T47D (cell line): ENCODE measurements around the gene TRIM47.

ENCODE experiments used
- DNase-seq, 2 experiments: peaks; one replicate each; pipeline versions ENCODE4 v3.0.0 to v3.0.0-alpha.2; 2011 to 2012; ENCODE audit warnings: low read depth in 1 of 2, low spot score in 1 of 2
- JUND ChIP-seq: IDR thresholded peaks from 2 replicates; pipeline ENCODE4 v1.6.1; 2012; ENCODE audit warnings: low read depth
- in situ Hi-C: cut with HindIII; loops from 2 replicates; pipeline ENCODE4 v1.10.0; 2016; ENCODE audit warnings: low sequenced_read_pairs, low pct_unique_long_range_greater_than_20kb

TRIM47 gene

DNA sequence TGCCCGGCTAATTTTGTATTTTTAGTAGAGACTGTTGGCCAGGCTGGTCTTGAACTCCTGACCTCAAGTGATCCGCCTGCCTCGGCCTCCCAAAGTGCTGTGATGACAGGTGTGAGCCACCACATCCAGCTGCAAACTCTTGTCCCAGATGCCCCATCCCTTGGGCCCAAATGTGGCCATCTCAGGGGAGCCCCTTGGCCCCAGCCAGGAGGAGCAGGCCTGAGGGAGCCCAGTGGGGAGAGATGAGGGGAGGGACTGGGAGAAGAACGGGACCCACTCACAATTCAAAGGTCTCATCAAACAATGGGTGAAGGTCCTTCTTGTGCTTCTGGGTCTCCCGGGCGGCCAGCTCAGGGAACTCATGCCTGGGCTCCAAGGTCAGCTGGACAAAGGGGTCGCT, 48.6 kb downstream of the TRIM47 start:
- no peak for TF ChIP-seq JUND
- no peak for DNase-seq
- in situ Hi-C loops: no loop called here

DNA sequence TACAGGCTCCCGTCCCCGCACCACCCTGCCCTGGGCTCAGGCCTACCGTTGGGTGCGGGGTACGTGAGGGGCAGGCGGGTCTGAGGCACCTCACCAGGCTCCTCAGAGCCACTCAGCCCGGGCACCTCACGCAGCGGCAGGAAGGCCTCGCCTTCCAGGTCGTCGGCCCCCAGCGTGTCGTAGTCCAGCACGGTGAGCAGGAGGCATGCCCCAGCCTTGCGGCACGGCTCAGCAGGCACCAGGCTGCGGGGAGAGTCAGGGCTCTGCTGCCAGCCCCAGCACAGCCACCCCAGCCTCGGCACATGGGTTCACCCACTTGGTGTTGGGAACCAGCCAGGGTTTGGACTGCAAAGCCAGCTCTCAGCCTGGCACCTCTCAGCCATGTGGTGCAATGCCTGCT, 49.6 kb downstream of the TRIM47 start:
- TF ChIP-seq JUND: no peak
- in situ Hi-C loops: no loop called here
- DNase-seq: no peak

DNA sequence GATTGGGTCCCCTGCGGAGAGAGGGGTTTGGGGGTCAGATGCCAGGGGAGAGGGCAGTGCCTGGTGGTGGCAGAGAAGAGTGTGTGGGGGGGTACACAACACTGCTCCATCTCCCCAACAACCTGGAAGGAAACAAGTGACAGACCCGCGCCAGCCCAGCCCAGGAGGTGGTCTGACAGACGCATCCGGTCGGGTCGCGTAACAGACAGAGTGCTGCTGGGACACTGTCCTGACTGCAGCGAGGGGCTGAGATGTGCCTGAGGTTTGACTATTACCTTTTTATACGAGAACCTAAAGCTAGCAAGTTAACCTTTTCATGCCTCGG, 50.3 kb downstream of the TRIM47 start:
- TF ChIP-seq JUND: no peak
- in situ Hi-C loops: no loop called here
- DNase-seq: no peak

DNA sequence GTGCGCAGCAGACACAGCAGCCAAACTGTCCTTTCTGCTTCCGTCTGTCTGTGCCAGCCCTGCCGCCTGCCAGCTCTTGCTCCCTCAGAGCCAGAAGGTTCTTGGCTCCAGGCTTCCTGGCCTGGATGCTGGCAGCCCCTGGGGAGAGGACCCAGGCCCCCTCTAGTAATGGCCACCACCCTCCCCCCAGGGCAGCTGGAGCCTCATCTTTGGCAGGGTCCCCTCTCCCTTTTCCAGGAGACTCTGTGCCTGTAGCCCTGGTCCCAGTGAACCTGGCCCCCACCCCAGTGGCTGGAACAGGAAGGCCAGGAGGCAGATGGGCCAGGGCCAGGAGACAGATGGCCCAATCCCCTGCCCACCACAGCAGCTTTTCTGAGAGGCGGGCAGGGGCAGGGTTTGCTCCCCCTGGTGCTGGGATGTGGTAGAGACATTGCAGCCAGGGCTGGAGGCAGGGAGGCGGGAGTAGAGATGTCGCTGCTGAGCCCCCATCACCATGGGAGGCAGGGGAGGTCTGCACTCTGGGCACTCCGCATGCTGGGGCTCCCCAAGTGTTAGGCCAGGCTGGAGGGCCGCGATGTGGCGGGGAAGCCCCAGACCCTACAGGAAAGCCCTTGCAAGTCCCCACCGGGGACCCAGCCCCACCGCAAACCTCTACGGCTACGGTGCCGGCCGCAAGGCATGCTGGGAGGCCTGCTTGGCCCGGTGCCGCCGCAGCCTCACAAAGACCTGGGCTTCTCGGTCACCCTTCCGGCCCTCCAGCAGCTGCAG, 50.9 kb downstream of the TRIM47 start:
- in situ Hi-C loops: no loop called here
- DNase-seq: peak; percentile 46 to 74
- no peak for TF ChIP-seq JUND

DNA sequence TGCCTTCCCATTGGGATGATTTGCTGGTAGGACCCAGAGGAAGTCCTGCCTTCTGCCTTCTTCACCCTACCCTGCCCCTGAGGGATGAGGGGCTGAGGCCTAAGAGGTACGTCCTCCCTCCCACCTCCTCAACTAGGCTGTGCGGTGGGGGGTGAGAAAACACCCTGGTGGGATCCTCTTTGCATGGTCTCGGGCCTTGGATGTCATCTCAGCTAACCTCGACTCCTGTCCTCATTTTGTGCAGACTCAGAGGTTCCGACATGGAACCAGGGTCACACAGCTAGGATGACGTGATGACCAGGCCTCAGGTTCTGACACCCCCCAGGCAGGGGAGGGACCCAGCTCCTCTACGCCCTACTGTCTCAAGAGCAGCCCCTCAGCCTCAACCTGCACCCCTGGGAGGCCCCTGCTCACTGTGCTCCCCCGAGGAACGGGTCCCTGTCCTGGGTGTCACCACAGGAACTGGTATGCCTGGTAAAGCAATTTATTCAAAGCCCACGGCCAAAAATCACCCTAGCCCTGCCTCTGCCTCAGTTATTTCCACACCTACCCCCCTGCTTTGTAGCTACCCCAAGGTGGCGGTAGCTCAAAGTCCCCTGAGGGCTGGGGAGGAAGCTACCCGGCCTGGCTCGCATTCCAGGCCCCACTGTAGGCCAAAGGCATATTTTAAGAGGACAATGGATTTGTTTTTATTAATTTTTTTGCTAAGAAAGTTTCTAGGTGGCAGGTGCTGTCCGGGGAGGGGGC, 51.6 kb downstream of the TRIM47 start:
- in situ Hi-C loops: no loop called here
- DNase-seq: no peak
- no peak for TF ChIP-seq JUND

DNA sequence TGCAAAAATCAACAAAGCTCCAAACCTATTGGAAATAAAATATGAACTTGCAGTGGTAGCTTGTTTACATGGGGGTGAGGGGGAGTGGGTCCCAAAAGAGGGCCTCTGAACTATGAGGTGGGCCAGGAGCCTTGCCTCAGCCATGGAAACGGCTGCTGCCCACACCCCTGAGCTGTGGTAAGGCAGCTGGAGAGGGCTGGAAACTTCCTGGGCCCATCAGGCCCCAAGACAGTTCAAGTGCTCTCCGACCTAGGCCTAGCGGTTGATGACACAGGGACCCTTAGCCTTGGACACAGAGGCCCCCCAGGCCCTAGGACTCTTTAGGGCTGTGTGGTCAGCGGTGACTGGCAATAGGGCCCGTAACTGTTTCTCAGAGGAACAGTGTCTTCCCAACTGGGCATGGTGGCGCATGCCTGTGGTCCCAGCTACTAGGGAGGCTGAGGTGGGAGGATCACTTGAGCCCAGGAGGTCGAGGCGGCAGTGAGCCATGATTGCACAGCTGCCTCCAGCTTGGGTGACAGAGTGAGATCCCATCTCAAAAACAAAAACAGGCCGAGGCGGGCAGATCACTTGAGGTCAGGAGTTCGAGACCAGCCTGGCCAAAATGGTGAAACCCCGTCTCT, 52.5 kb downstream of the TRIM47 start:
- in situ Hi-C loops: no loop called here

DNA sequence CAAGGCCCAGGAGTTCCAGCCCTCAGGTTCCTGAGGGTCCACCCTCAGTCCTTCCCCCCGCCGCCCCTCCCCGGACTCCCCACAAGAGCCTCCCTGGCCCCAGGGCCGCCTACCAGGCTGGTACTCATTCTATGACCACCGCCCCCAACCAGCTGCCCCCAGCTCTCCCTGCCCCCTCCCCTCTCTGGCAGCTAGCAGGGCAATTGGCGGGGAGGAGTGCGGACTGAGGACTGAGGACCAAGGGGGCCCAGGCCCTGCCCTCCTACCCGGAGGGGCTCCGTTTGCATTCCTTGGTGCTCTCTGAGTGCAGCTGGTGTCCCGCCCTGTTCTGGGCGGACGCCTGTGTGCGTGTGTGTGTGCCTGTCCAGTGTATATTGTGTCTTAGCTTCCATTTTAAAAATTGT, 53.2 kb downstream of the TRIM47 start:
- TF ChIP-seq JUND: no peak
- in situ Hi-C loops: no loop called here
- DNase-seq: no peak

More for the DNA sequence above, 52.5 kb downstream of the TRIM47 start:
- TF ChIP-seq JUND: no peak
- DNase-seq: no peak

DNA sequence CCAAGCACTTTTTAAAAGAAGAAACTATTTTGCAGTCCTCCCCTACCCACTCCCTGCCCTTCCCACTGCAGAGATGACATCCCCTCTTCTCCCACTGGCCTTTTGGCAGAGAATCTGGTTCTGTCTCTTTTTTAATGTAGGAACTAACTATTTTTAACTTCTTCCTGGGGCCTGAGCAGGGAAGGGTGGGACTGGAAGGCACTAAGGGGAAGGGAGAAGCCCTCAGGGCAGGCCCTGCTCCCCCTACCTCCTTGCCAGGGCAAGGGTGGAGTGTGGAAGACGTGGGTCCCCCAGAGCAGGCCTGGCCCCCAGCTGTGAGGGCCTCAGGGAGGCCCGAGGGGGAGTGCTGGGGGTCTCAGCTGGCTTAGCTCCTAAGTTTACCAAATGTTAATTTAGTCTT, 53.7 kb downstream of the TRIM47 start:
- in situ Hi-C loops: no loop called here
- DNase-seq: no peak
- TF ChIP-seq JUND: no peak
